Measurements from ENCODE around the gene PRSS33.

DNA sequence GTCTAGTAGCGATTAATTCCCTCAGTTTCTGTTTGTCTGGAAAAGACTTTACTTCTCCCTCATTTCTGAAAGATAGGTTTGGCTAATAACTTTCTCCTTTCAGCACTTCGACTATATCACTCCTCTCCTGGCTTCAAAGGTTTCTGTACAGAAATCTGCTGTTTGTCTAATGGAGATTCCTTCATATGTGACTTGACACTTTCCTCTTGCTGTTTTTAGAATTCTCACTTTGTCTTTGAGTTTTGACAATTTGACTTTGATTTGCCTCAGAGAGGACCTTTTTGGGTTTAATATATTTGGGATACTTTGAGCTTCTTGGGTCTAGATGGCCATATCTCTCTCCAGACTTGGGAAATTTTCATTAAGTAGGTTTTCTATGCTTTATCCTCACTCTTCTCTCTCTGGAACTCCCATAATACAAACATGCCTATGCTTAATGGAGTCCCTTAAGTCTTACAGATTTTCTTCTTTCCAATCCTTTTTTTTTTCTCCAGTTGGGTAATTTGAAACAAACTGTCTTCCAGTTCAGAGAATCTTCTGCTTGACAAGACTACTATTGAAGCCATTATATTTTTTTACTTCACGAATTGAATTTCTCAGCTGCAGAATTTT lies 21.9 kb upstream of the PRSS33 start:
- TF ChIP-seq, protein P1, sequence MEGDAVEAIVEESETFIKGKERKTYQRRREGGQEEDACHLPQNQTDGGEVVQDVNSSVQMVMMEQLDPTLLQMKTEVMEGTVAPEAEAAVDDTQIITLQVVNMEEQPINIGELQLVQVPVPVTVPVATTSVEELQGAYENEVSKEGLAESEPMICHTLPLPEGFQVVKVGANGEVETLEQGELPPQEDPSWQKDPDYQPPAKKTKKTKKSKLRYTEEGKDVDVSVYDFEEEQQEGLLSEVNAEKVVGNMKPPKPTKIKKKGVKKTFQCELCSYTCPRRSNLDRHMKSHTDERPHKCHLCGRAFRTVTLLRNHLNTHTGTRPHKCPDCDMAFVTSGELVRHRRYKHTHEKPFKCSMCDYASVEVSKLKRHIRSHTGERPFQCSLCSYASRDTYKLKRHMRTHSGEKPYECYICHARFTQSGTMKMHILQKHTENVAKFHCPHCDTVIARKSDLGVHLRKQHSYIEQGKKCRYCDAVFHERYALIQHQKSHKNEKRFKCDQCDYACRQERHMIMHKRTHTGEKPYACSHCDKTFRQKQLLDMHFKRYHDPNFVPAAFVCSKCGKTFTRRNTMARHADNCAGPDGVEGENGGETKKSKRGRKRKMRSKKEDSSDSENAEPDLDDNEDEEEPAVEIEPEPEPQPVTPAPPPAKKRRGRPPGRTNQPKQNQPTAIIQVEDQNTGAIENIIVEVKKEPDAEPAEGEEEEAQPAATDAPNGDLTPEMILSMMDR (IDR thresholded peaks at IDR 0.05), result no peak
- no peak for TF ChIP-seq POLR2A (IDR thresholded peaks at IDR 0.05)
